Activated gamma-delta T cell treated with anti-CD3 and anti-CD28 coated beads, Interleukin-2, amount 50 U/mL, for 16 hours (primary cell): ENCODE results near the gene COL23A1.
"Not testable (repeated sequence)": the region's sequence is repeated elsewhere in the genome, so short reads cannot be mapped to it uniquely, and the experiment has no call there.

Source experiments
- DNase-seq: peaks from one replicate; pipeline ENCODE4 v3.0.0-alpha.2; 2020; ENCODE audit warnings: low read depth

COL23A1 gene

GRCh38 chr5:178319541-178320041 is 270.6 kb downstream of the COL23A1 start:
- no peak for DNase-seq

- no peak for DNase-seq
Observed at GRCh38 chr5:178318893-178319292, 271.3 kb downstream of the COL23A1 start.

- no peak for DNase-seq
Observed at GRCh38 chr5:178318382-178318781, 271.8 kb downstream of the COL23A1 start.

GRCh38 chr5:178317727-178318126 is 272.5 kb downstream of the COL23A1 start:
- not testable (repeated sequence) for DNase-seq

- DNase-seq: no peak
Observed at GRCh38 chr5:178314961-178315820, 275.0 kb downstream of the COL23A1 start.

- DNase-seq: no peak
Observed at GRCh38 chr5:178314061-178314660, 276.0 kb downstream of the COL23A1 start.

- no peak for DNase-seq
Observed at GRCh38 chr5:178313316-178313715, 276.9 kb downstream of the COL23A1 start.

GRCh38 chr5:178312880-178313282 is 277.3 kb downstream of the COL23A1 start:
- no peak for DNase-seq

- DNase-seq: no peak
Observed at GRCh38 chr5:178310130-178310865, 279.9 kb downstream of the COL23A1 start.

GRCh38 chr5:178309271-178310013 is 280.8 kb downstream of the COL23A1 start:
- DNase-seq: no peak

- DNase-seq: no peak
Observed at GRCh38 chr5:178308541-178309092, 281.6 kb downstream of the COL23A1 start.

- no peak for DNase-seq
Observed at GRCh38 chr5:178307267-178308045, 282.7 kb downstream of the COL23A1 start.

GRCh38 chr5:178306430-178307225 is 283.6 kb downstream of the COL23A1 start:
- no peak for DNase-seq

GRCh38 chr5:178305801-178306200 is 284.4 kb downstream of the COL23A1 start:
- no peak for DNase-seq

- DNase-seq: no peak
Observed at GRCh38 chr5:178304761-178305645, 285.2 kb downstream of the COL23A1 start.

- DNase-seq: no peak
Observed at GRCh38 chr5:178304016-178304415, 286.2 kb downstream of the COL23A1 start.

- DNase-seq: not testable (repeated sequence)
Observed at GRCh38 chr5:178302321-178302720, 287.9 kb downstream of the COL23A1 start.

- DNase-seq: no peak
Observed at GRCh38 chr5:178301641-178302040, 288.6 kb downstream of the COL23A1 start.

GRCh38 chr5:178298283-178298807 is 291.8 kb downstream of the COL23A1 start:
- DNase-seq: no peak
